ENCODE results near the gene KIAA1328. TPM values are rescaled to one million over a fixed set of nuclear protein-coding genes. Genes with fewer than 3 reads are reported as not detected.
A peak's percentile ranks its signal among the peaks of the same experiment; 100 is the strongest.

KIAA1328 gene
- total RNA-seq, 4 donors from 2014 or later = 16.1 to 32.0 (median 20.1) TPM

DNA sequence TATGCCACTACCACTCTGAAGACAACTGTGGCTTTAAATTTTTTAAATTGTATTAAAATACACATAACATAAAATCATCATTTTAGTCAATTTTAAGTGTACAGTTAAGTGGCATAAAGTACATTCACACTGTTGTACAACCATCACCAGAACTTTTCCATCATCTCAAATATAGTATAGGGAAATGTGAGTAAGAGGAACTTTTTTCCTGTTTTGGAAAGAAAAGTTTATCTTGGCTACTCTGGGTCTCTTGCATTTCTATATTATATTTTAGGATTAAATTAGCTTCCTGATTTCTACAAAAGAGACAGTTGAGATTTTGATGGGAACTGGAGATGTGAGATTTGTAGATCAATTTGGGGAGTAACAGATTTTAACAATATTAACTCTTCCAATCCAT is 3.4 kb upstream of the KIAA1328 start:
- no peak for DNase-seq (ENCODE audit: low spot score in 2 of 2)
- TF ChIP-seq POLR2A (IDR thresholded peaks at IDR 0.05) = no peak
- no peak for TF ChIP-seq CTCF (IDR thresholded peaks at IDR 0.05)
- no peak overlapping the region for H3K4me3 ChIP-seq (ENCODE audit: low read depth, poor library complexity, severe bottlenecking)
- intact Hi-C loops (cut with DNase I; ENCODE audit: low total_unique reads) = no loop called here

DNA sequence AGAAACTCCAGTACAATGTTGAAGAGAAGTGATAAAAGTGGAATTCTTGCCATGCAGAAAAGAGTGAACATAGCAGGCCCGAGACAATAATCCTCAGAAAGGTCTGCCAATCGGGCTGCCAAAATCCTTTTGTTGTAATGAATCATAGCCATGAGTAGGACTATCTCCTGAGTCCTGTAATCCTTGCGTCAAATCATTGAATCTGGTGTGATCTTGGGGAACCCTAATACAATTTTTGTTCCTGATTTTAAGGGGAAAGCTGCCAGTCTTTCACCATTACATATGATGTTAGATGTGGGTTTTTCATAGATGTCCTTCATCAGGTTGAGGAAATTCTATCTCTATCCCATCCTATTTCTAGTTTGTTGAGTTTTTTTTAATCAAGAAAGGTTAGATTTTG is 2.4 kb upstream of the KIAA1328 start:
- DNase-seq (ENCODE audit: low spot score in 2 of 2) = no peak
- 83 to 88% methylated on average over 3 of the region's 3 CpGs for WGBS, 2 donors
- TF ChIP-seq POLR2A (IDR thresholded peaks at IDR 0.05) (no peak), CTCF (IDR thresholded peaks at IDR 0.05) (no peak)
- no peak overlapping the region for H3K4me3 ChIP-seq (ENCODE audit: low read depth, poor library complexity, severe bottlenecking)
- intact Hi-C loops (cut with DNase I; ENCODE audit: low total_unique reads) = no loop called here

DNA sequence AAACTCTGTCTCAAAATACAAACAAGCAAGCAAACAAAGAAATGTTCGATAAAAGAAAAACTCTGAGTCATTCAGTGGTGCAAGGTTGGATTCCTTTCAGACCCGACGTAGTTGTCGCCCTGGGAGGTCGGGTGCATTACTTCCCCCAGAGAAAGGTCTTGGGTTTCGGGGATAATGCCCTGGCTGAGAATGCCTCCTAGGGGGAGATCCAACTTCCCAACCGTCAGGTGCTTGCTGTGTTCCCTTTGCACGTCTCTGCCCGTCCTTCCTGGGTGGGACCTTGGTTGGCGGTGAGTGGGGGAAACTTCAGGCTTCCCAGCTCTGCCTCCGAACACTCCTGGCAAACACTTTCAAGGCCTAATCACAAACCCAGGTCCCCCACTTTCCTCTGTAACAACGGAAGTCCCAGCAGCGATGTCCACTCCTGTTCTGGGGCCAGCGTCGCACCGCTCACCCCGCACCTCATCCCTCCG is 734 bp upstream of the KIAA1328 start:
- peak; percentile 35 to 85 for DNase-seq (ENCODE audit: low spot score in 2 of 2)
- H3K4me3 ChIP-seq (ENCODE audit: low read depth, poor library complexity, severe bottlenecking) = peak overlapping the region; percentile 76
- 1 to 2% methylated on average over 17 to 18 of the region's 18 CpGs for WGBS, 2 donors
- TF ChIP-seq CTCF (IDR thresholded peaks at IDR 0.05) = no peak
- intact Hi-C loops (cut with DNase I; ENCODE audit: low total_unique reads) = no loop called here

DNA sequence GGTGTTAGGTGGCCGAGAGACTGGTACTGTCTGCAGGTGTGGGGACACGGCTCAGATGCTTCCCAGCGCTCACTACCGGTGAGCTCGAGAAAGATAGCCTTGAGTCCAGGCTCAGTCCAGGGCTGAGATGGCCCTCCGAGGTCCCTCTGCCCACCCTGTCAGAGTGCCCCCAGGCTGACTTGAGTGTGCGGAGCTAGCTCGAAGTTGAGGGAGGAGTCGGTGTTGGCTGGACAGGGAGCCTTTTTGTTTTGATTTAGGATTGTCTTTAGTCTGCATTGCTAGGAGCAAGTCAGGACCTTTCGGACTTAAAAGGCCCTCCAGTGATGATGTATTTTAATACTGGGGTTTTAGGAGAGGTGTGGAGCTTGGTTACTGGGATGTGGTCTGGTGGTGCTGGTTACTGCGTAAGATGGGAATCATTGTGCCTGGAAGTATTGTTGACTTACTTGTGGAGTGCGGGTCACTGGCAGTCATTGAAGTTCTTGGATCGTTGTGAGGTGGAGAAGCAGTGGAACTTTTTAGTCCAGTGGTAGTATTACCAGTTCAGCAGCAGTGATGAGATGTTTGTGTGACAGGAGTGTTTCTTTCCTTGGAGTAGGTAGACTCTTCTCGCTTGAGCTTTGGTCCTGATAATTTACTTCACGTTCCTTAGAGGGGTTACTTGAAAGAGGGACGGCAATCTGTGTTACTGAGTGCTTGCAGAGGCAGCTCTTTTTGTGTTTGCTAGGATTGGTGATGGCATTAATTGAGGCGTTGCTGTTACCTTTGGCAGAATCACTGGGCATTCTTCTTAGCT is 633 bp downstream of the KIAA1328 start:
- 7 to 9% methylated on average over 17 of the region's 17 CpGs for WGBS, 2 donors
- TF ChIP-seq CTCF (IDR thresholded peaks at IDR 0.05) (no peak), POLR2A (IDR thresholded peaks at IDR 0.05) (no peak)
- intact Hi-C loops (cut with DNase I; ENCODE audit: low total_unique reads) = no loop called here
- DNase-seq (ENCODE audit: low spot score in 2 of 2) = peak; percentile 18 to 86
- peak overlapping the region; percentile 76 for H3K4me3 ChIP-seq (ENCODE audit: low read depth, poor library complexity, severe bottlenecking)

- DNase-seq (ENCODE audit: low spot score in 2 of 2) = no peak
- intact Hi-C loops (cut with DNase I; ENCODE audit: low total_unique reads) = no loop called here
- TF ChIP-seq CTCF (IDR thresholded peaks at IDR 0.05) (no peak), POLR2A (IDR thresholded peaks at IDR 0.05) (no peak)
- no peak overlapping the region for H3K4me3 ChIP-seq (ENCODE audit: low read depth, poor library complexity, severe bottlenecking)
- 30 to 44% methylated on average over 1 of the region's 1 CpG for WGBS, 2 donors
These were observed 1.2 kb downstream of the KIAA1328 start for GRCh38 chr18:36830158-36830495.

GRCh38 chr18:36831139-36831538 is 2.2 kb downstream of the KIAA1328 start:
- no peak overlapping the region for H3K4me3 ChIP-seq (ENCODE audit: low read depth, poor library complexity, severe bottlenecking)
- no peak for DNase-seq (ENCODE audit: low spot score in 2 of 2)
- WGBS, 2 donors = 19 to 23% methylated on average over 1 of the region's 1 CpG
- intact Hi-C loops (cut with DNase I; ENCODE audit: low total_unique reads) = no loop called here
- TF ChIP-seq POLR2A (IDR thresholded peaks at IDR 0.05) (no peak), CTCF (IDR thresholded peaks at IDR 0.05) (no peak)

Data from lower leg skin (tissue), 4 donors.